Measurements from ENCODE around the gene CAND2. TPM values are rescaled to one million over a fixed set of nuclear protein-coding genes. Genes with fewer than 3 reads are reported as not detected.

Gene CAND2
- total and polyA plus RNA-seq, 2 experiments from 2014 or later: 5.6 to 20.5 TPM

Small RNAs within 50 kb of the gene (small RNA-seq; reads per million reads assigned to genes)
- gene AC034198.1 (ENCODE audit: low replicate concordance): not detected

Other genes with a start within 250 kb of the CAND2 start
- 21.6 and 24.6 TPM in 2 replicates for gene MKRN2, start 239.6 kb upstream of the CAND2 start, total RNA-seq (2014; rRNA removed; shearing (Covaris generic))
- 9.1 and 11.4 TPM in 2 replicates for gene MKRN2, start 239.6 kb upstream of the CAND2 start, polyA plus RNA-seq (2016; fragmentation: Nextera tagmentation; extraction: Ambion mirVana)
- gene RAF1, start 132.6 kb upstream of the CAND2 start, total RNA-seq (2014; rRNA removed; shearing (Covaris generic)): 123 and 135 TPM in 2 replicates
- gene RAF1, start 132.6 kb upstream of the CAND2 start, polyA plus RNA-seq (2016; fragmentation: Nextera tagmentation; extraction: Ambion mirVana): 35.6 and 39.5 TPM in 2 replicates
- 0.14 TPM in 1 of 2 replicates, not detected in the other for gene TMEM40, start 37.4 kb upstream of the CAND2 start, total RNA-seq (2014; rRNA removed; shearing (Covaris generic))
- gene TMEM40, start 37.4 kb upstream of the CAND2 start, polyA plus RNA-seq (2016; fragmentation: Nextera tagmentation; extraction: Ambion mirVana): 0.48 and 0.56 TPM in 2 replicates
- 561 and 772 TPM in 2 replicates for gene RPL32, start 44.9 kb downstream of the CAND2 start, total RNA-seq (2014; rRNA removed; shearing (Covaris generic))
- 2,550 and 2,858 TPM in 2 replicates for gene RPL32, start 44.9 kb downstream of the CAND2 start, polyA plus RNA-seq (2016; fragmentation: Nextera tagmentation; extraction: Ambion mirVana)